K562 (cell line): Measurements from ENCODE around the gene UTP20. TPM values are rescaled to one million over a fixed set of nuclear protein-coding genes. Genes with fewer than 3 reads are reported as not detected.

Source experiments
- ATAC-seq: fragments of 200-7000 bp; cut with Tn5 transposase; 3 replicates; pipeline ENCODE4 v1.9.1; 2020; ENCODE audit warnings: moderate library complexity
- BruUV-seq: library from RNA; stranded (reverse); fragments of 400-500 nt; replicated peaks from 2 replicates; lab custom pipeline; 2021; lab: Mats Ljungman, UMichigan
- CTCF ChIA-PET: fragments of 300-600 bp; formaldehyde crosslinking; extraction: SDS; loops from one replicate; lab custom pipeline; 2021; ENCODE audit warnings: low intra/inter-chr PET ratio; lab: Yijun Ruan, JAX
- POLR2A ChIA-PET: fragments of 300-600, 350-650 bp; sonication (Branson Sonifier 250); formaldehyde crosslinking; extraction: SDS; loops from one replicate; lab custom pipeline; 2021; ENCODE audit warnings: antibody characterized with exemption, inconsistent platforms; lab: Yijun Ruan, JAX
- DNase-seq, 4 experiments: peaks; one replicate each; pipeline versions ENCODE4 v3.0.0 to v3.0.0-alpha.2; 2011 to 2018; ENCODE audit warnings: low spot score in 3 of 4, mixed read lengths in 3 of 4; ENCODE audit errors: extremely low read depth in 1 of 4
- FAIRE-seq: peaks from 2 replicates; lab custom pipeline; 2011; peaks lifted over from hg19 to GRCh38; lab: Jason Lieb, UNC
- H2AFZ ChIP-seq: 2 replicates; pipeline ENCODE4 v1.6.0; 2011; ENCODE audit warnings: low read depth, low read length, control low read depth, inconsistent platforms
- H3K27ac ChIP-seq: fragments of 200-600 bp; 3 replicates; pipeline ENCODE4 v1.8.0; 2011; ENCODE audit warnings: low read depth, mild to moderate bottlenecking, control low read depth, inconsistent platforms, low read length, moderate library complexity, mixed read lengths; ENCODE audit errors: extremely low read depth
- H3K27me3 ChIP-seq, 2 experiments: fragments of 300-600 bp in 1 of 2; 2 replicates in 1 of 2; 3 replicates in 1 of 2; pipeline versions ENCODE4 v1.6.0 to v1.8.0; 2011; ENCODE audit warnings: inconsistent platforms in 2 of 2, low read length in 2 of 2, mild to moderate bottlenecking in 1 of 2, mixed read lengths in 1 of 2, moderate library complexity in 1 of 2; ENCODE audit not compliant: control insufficient read depth in 2 of 2, insufficient read depth in 2 of 2
- H3K36me3 ChIP-seq: fragments of 300-600 bp; 3 replicates; pipeline ENCODE4 v1.8.0; 2011; ENCODE audit warnings: mild to moderate bottlenecking, low read length, inconsistent platforms; ENCODE audit not compliant: control insufficient read depth, insufficient read depth
- H3K4me1 ChIP-seq, 2 experiments: fragments of 200-600 bp in 1 of 2; replicated peaks in 1 of 2; 2 replicates in 1 of 2; 3 replicates in 1 of 2; pipeline versions ENCODE4 v1.5.1 to v1.8.0; 2011; ENCODE audit warnings: inconsistent platforms in 2 of 2, low read length in 2 of 2, mild to moderate bottlenecking in 1 of 2, mixed read lengths in 1 of 2, moderate library complexity in 1 of 2; ENCODE audit not compliant: control insufficient read depth in 2 of 2, insufficient read depth in 2 of 2
- H3K4me2 ChIP-seq: 2 replicates; pipeline ENCODE4 v1.6.1; 2011; ENCODE audit warnings: low read length, control low read depth, inconsistent platforms, mixed read lengths; ENCODE audit not compliant: insufficient read depth
- H3K4me3 ChIP-seq: fragments of 200-600 bp; sonication (generic), shearing (Covaris generic); 2 replicates; pipeline ENCODE4 v1.5.1; 2016; ENCODE audit warnings: control low read depth, inconsistent platforms
- H3K79me2 ChIP-seq: fragments of 200-600 bp; 3 replicates; pipeline ENCODE4 v1.8.0; 2011; ENCODE audit warnings: low read length, inconsistent platforms; ENCODE audit not compliant: control insufficient read depth, insufficient read depth
- H3K9ac ChIP-seq, 2 experiments: 2 replicates each; pipeline versions ENCODE4 v1.6.0 to v1.6.1; 2011; ENCODE audit warnings: low read depth in 2 of 2, low read length in 2 of 2, control low read depth in 1 of 2, inconsistent platforms in 1 of 2, mild to moderate bottlenecking in 1 of 2, mixed read lengths in 1 of 2; ENCODE audit not compliant: insufficient read depth in 1 of 2
- H3K9me1 ChIP-seq: one replicate; pipeline ENCODE4 v1.6.0; 2011; ENCODE audit warnings: inconsistent platforms, mild to moderate bottlenecking, low read length, moderate library complexity; ENCODE audit not compliant: control insufficient read depth, insufficient read depth
- H3K9me3 ChIP-seq: replicated peaks from 2 replicates; pipeline ENCODE4 v1.5.1; 2011; ENCODE audit warnings: low read depth, low read length, inconsistent platforms; ENCODE audit not compliant: control insufficient read depth, insufficient read depth
- H4K20me1 ChIP-seq: replicated peaks from 2 replicates; pipeline ENCODE4 v1.6.1; 2011; ENCODE audit warnings: low read length, inconsistent platforms, mixed read lengths; ENCODE audit not compliant: control insufficient read depth, insufficient read depth
- ATF2 ChIP-seq: sonication (generic); formaldehyde crosslinking; IDR thresholded peaks from 2 replicates; pipeline ENCODE4 v1.8.1; 2022; ENCODE audit warnings: missing genetic modification reagents
- BCL6 ChIP-seq: fragments of 250-450 bp; sonication (Bioruptor Pico); IDR thresholded peaks from 2 replicates; pipeline ENCODE4 v1.4.0; 2020
- BDP1 ChIP-seq: IDR thresholded peaks from 3 replicates; pipeline ENCODE4 v1.6.1; 2011; ENCODE audit not compliant: insufficient read length, insufficient read depth
- CAMTA2 ChIP-seq: fragments of 250-450 bp; sonication (Bioruptor Pico); conservative IDR thresholded peaks from 2 replicates; pipeline ENCODE4 v1.5.1; 2022
- CBX2 ChIP-seq: fragments of 200-600 bp; sonication (generic); IDR thresholded peaks from one replicate; pipeline ENCODE4 v1.6.1; 2012; ENCODE audit warnings: mild to moderate bottlenecking, low read length, inconsistent platforms; ENCODE audit not compliant: insufficient read depth, poor library complexity, severe bottlenecking
- ELF4 ChIP-seq: fragments of 450-650 bp; formaldehyde crosslinking; IDR thresholded peaks from 2 replicates; pipeline ENCODE4 v1.4.0; 2022; ENCODE audit warnings: missing genetic modification characterization
- KAT7 ChIP-seq: sonication (generic); formaldehyde crosslinking; IDR thresholded peaks from 2 replicates; pipeline ENCODE4 v1.8.0; 2022; ENCODE audit warnings: missing genetic modification reagents, mild to moderate bottlenecking, borderline replicate concordance
- KDM4B ChIP-seq, 2 experiments: fragments of 450-650 bp in 1 of 2; sonication (generic) in 1 of 2; IDR thresholded peaks; 2 replicates each; pipeline ENCODE4 v1.6.1; 2016 to 2017; ENCODE audit warnings: borderline replicate concordance in 2 of 2, antibody characterized with exemption in 1 of 2, low read depth in 1 of 2, mild to moderate bottlenecking in 1 of 2
- NR1H2 ChIP-seq: sonication (generic); formaldehyde crosslinking; IDR thresholded peaks from 2 replicates; pipeline ENCODE4 v1.4.0; 2020; ENCODE audit warnings: mild to moderate bottlenecking, missing genetic modification reagents
- RB1 ChIP-seq: fragments of 450-650 bp; IDR thresholded peaks from 2 replicates; pipeline ENCODE4 v1.6.1; 2017; ENCODE audit warnings: low read depth, mild to moderate bottlenecking
- SMAD2 ChIP-seq: fragments of 150-350 bp; IDR thresholded peaks from 2 replicates; pipeline ENCODE4 v1.6.1; 2014; ENCODE audit warnings: low read depth, mild to moderate bottlenecking, low read length
- ZNF140 ChIP-seq: fragments of 250-450 bp; sonication (Bioruptor Pico); IDR thresholded peaks from 2 replicates; pipeline ENCODE4 v1.8.0; 2021; ENCODE audit warnings: moderate library complexity, mild to moderate bottlenecking, inconsistent platforms
- WGBS: fragments of 100-300 bp; shearing (Covaris generic); methylation state at CpG from one replicate; pipeline ENCODE4 v1.1.6; 2016; ENCODE audit warnings: low coverage, mixed read lengths; ENCODE audit not compliant: insufficient coverage; ENCODE audit errors: missing lambda C conversion rate; 5-methylcytosine and 5-hydroxymethylcytosine counted together
- in situ Hi-C: fragments of 300-500 bp; cut with MboI; formaldehyde crosslinking; loops from 4 replicates; pipeline ENCODE4 v1.15.0; 2018; ENCODE audit warnings: inconsistent platforms, mixed read lengths
- intact Hi-C: fragments of 100-400 bp; cut with micrococcal nuclease; formaldehyde crosslinking; loops from 2 replicates; pipeline ENCODE4 v1.14.2; 2022
- polyA plus RNA-seq, 8 experiments: library from polyadenylated mRNA; depleted of rRNA in 4 of 8; stranded (reverse) in 5 of 8; unstranded in 3 of 8; fragments of >200 nt; fragmentation: Nextera tagmentation in 2 of 8; fragmentation: Illumina TruSeq in 1 of 8; extraction: Ambion mirVana in 2 of 8; extraction: Trizol in 1 of 8; gene quantifications; 2 replicates each; pipeline versions ENCODE4 v1.2.1 to v1.2.3, GENCODE V29; 2011 to 2014; ENCODE audit warnings: inconsistent platforms in 1 of 8, missing spikeins in 1 of 8
- total RNA-seq, 7 experiments: library from RNA; depleted of rRNA in 6 of 7; stranded (reverse); fragments of >200 nt in 6 of 7; fragmentation: Illumina TruSeq in 2 of 7; extraction: Trizol in 2 of 7; gene quantifications; 2 replicates each; pipeline versions ENCODE4 v1.2.1 to v1.2.3, GENCODE V29; 2011 to 2021; ENCODE audit warnings: low replicate concordance in 1 of 7
- TF ChIP-seq, protein P1 (sequence below): sonication (generic); formaldehyde crosslinking; IDR thresholded peaks from 2 replicates; pipeline ENCODE4 v1.8.1; 2023; ENCODE audit warnings: mild to moderate bottlenecking, missing genetic modification reagents

The UTP20 gene
- total and polyA plus RNA-seq, 9 of the 15 experiments (the other 6 are each of a cell fraction or from before 2014, with no cell fraction given): 4.3 to 41.3 (median 20.7) TPM

DNA sequence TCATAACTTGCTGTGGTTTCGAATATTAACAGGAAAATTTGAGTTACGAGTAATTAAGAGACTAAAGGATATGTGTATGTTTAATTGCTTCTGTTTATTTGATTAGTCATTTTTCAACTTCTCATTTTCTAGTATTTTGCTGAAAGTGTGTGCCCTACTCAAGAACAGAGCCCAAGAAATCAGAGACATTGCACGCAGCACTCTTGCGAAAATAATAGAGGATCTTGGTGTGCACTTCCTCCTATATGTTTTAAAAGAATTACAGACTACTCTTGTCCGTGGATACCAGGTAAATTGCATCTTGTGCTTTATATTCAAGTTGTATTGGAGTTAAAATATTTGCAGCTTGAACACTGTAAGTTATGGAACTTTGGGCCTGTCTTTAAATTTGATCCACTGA lies 76.9 kb downstream of the UTP20 start:
- ChIA-PET CTCF (no interaction called here), POLR2A (interaction anchor here (1.1 kb wide), 1 partner anchor 11 kb away, joined by 5 read pairs; no protein-coding TSS in a partner anchor)
- Histone ChIP-seq H3K9me3 (no peaks in the 10 kb centered on the region), H3K4me3 (no peak overlapping the region), H3K27ac (no peak overlapping the region), H3K4me1 (no peaks in the 10 kb centered on the region), H3K79me2 (no peaks in the 10 kb centered on the region), H3K9ac (no peak overlapping the region), H3K27me3 (no peaks in the 10 kb centered on the region), H4K20me1 (no peaks in the 10 kb centered on the region), H3K36me3 (peaks cover 76% of the 10 kb centered on the region), H3K4me2 (no peak overlapping the region), H3K9me1 (no peaks in the 10 kb centered on the region), H2AFZ (no peak overlapping the region)
- intact Hi-C loops: no loop called here
- BruUV-seq: no TSS peak
- in situ Hi-C loops: no loop called here
- FAIRE-seq (no peak), DNase-seq (no peak), ATAC-seq (no peak)
- WGBS: 91% methylated on average over 5 of the region's 5 CpGs
- TF ChIP-seq ZNF140 (CRISPR knock-in tag): no peak
- TF ChIP-seq BCL6: no peak
- no peak for TF ChIP-seq RB1
- TF ChIP-seq BDP1: no peak
- no peak for TF ChIP-seq ELF4 (CRISPR knock-in tag)
- TF ChIP-seq KDM4B (IDR thresholded peaks at IDR 0.05; ENCODE audit: borderline replicate concordance in 2 of 2, low read depth in 1 of 2): no peak
- TF ChIP-seq NR1H2 (CRISPR knock-in tag): no peak

DNA sequence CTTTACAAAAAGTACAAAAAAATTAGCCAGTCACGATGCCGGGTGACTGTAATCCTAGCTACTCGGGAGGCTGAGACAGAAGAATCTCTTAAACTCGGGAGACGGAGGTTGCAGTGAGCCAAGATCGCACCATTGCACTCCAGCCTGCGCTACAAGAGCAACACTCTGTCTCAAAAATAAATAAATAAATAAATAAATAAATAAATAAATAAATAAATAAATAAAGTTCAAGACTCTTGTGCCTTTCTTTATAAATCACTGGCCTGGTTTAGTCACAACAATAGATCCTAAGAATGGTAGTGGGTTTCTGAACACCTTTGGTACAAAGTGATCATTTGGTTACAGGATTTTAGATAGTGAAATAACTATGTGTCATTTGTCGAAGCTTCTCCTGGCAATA lies 81.5 kb downstream of the UTP20 start:
- no peak overlapping the region for H3K4me2 ChIP-seq
- H2AFZ ChIP-seq: no peak overlapping the region
- no peaks in the 10 kb centered on the region for H3K79me2 ChIP-seq
- H3K9me3 ChIP-seq: no peaks in the 10 kb centered on the region
- FAIRE-seq (no peak), ATAC-seq (no peak), DNase-seq (no peak)
- no peaks in the 10 kb centered on the region for H3K9me1 ChIP-seq
- H3K4me1 ChIP-seq: no peaks in the 10 kb centered on the region
- no peaks in the 10 kb centered on the region for H3K27me3 ChIP-seq
- no TSS peak for BruUV-seq
- no peaks in the 10 kb centered on the region for H4K20me1 ChIP-seq
- WGBS: 86% methylated on average over 8 of the region's 8 CpGs
- H3K36me3 ChIP-seq: peaks cover 83% of the 10 kb centered on the region
- no peak overlapping the region for H3K9ac ChIP-seq
- ChIA-PET POLR2A (no interaction called here), CTCF (no interaction called here)
- no peak overlapping the region for H3K27ac ChIP-seq
- intact Hi-C loops: no loop called here
- in situ Hi-C loops: no loop called here
- no peak overlapping the region for H3K4me3 ChIP-seq
- TF ChIP-seq, protein P1, sequence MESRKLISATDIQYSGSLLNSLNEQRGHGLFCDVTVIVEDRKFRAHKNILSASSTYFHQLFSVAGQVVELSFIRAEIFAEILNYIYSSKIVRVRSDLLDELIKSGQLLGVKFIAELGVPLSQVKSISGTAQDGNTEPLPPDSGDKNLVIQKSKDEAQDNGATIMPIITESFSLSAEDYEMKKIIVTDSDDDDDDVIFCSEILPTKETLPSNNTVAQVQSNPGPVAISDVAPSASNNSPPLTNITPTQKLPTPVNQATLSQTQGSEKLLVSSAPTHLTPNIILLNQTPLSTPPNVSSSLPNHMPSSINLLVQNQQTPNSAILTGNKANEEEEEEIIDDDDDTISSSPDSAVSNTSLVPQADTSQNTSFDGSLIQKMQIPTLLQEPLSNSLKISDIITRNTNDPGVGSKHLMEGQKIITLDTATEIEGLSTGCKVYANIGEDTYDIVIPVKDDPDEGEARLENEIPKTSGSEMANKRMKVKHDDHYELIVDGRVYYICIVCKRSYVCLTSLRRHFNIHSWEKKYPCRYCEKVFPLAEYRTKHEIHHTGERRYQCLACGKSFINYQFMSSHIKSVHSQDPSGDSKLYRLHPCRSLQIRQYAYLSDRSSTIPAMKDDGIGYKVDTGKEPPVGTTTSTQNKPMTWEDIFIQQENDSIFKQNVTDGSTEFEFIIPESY: no peak
- TF ChIP-seq CAMTA2 (CRISPR knock-in tag): no peak
- no peak for TF ChIP-seq CBX2
- no peak for TF ChIP-seq KAT7 (CRISPR knock-in tag)
- TF ChIP-seq ATF2 (CRISPR knock-in tag): no peak
- no peak for TF ChIP-seq SMAD2
